ENCODE results near the gene GPR3. TPM values are rescaled to one million over a fixed set of nuclear protein-coding genes. Genes with fewer than 3 reads are reported as not detected.
A peak's percentile ranks its signal among the peaks of the same experiment; 100 is the strongest.

GPR3 gene
- total RNA-seq, 4 donors from 2014 or later: 0.36 to 0.81 TPM; not detected in 2

DNA sequence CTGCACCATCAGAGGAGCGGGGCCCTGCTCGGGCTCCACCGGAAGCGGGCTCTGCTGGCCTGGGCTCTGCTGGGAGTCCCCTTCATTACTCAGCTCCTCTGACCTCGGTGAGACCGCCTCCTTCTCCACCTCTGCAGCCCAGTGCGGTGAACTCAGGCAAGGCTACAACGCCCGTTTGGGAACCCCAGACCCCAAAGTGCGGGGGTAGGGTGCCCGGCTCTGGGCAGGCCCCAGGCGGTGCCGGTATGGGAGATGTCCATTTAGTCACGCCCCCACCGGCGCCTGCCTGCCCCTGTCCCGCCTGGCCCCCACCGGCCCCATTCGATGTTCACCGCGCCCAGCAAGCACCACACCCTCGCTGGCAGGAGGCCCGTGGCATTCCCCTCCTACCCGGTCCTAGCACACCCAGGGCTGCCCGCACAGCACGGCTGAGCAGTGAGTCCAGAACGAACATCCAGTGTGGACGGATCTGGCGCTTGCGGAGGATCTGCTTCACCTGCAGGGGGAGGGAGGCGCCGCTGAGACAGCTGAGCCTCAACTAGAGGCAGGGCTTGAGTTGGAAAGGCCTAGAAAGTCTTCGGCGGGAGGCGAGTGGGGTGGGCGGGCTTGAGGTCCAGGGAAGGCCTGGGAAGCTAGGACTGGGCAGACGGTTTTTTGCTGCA, 35.7 kb upstream of the GPR3 start:
- DNase-seq (ENCODE audit: low spot score in 2 of 2): no peak
- 89% methylated on average over 9 of the region's 37 CpGs for WGBS
- peak overlapping the region; percentile 25 for H3K4me3 ChIP-seq
- TF ChIP-seq POLR2AphosphoS5 (IDR thresholded peaks at IDR 0.05) (no peak), EP300 (IDR thresholded peaks at IDR 0.05) (no peak), POLR2A (IDR thresholded peaks at IDR 0.05) (no peak)
- TF ChIP-seq, protein P1, sequence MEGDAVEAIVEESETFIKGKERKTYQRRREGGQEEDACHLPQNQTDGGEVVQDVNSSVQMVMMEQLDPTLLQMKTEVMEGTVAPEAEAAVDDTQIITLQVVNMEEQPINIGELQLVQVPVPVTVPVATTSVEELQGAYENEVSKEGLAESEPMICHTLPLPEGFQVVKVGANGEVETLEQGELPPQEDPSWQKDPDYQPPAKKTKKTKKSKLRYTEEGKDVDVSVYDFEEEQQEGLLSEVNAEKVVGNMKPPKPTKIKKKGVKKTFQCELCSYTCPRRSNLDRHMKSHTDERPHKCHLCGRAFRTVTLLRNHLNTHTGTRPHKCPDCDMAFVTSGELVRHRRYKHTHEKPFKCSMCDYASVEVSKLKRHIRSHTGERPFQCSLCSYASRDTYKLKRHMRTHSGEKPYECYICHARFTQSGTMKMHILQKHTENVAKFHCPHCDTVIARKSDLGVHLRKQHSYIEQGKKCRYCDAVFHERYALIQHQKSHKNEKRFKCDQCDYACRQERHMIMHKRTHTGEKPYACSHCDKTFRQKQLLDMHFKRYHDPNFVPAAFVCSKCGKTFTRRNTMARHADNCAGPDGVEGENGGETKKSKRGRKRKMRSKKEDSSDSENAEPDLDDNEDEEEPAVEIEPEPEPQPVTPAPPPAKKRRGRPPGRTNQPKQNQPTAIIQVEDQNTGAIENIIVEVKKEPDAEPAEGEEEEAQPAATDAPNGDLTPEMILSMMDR (IDR thresholded peaks at IDR 0.05): no peak
- H3K27me3 ChIP-seq: no peaks in the 10 kb centered on the region
- H3K4me1 ChIP-seq: peaks cover 32% of the 10 kb centered on the region
- H3K9me3 ChIP-seq: no peaks in the 10 kb centered on the region
- peak overlapping the region; percentile 50 for H3K27ac ChIP-seq
- H3K36me3 ChIP-seq: peaks cover 85% of the 10 kb centered on the region

DNA sequence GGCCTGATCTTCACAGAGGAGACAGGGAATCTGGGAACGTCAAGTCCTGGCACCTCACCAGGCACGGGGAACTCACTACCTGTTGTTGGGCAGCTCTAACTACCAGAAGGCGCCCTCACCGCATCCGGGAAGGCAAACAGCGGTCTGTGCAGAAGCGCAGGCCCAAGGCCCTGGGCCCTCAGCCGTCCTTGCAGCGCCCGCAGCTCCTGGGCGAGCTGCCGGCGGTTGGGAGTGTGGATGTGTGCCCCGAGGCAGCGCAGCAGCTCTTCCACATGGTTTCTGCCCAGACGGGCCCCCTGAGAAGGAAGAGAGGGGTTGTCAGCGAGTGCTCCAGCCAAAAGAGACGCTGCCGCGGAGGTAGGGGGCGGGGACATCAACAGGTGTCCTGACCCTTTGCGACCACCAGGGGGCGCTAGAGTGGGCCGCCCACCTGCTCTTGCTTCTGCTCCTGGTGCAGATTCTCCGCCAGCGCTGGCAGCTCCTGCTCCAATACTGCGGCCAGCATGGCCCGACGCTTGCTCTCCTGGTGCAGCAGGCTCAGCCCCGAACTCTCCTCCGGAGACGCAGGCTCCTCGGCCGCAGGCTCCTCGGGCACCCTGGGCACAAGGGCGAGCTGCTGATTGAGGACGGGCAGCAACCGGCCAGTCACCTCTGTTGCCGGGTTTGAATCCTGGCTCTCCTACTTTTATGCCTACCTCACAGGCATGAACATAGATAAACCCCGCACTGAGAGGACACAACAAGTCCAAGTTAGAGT, 35.0 kb upstream of the GPR3 start:
- Histone ChIP-seq H3K27ac (peak overlapping the region; percentile 50), H3K4me1 (peaks cover 32% of the 10 kb centered on the region), H3K9me3 (no peaks in the 10 kb centered on the region), H3K4me3 (peak overlapping the region; percentile 25), H3K36me3 (peaks cover 92% of the 10 kb centered on the region), H3K27me3 (no peaks in the 10 kb centered on the region)
- TF ChIP-seq, protein P1 (IDR thresholded peaks at IDR 0.05): peak; percentile 92 to 97
- TF ChIP-seq EP300 (IDR thresholded peaks at IDR 0.05): no peak
- DNase-seq (ENCODE audit: low spot score in 2 of 2): no peak
- WGBS: 39% methylated on average over 22 of the region's 40 CpGs

DNA sequence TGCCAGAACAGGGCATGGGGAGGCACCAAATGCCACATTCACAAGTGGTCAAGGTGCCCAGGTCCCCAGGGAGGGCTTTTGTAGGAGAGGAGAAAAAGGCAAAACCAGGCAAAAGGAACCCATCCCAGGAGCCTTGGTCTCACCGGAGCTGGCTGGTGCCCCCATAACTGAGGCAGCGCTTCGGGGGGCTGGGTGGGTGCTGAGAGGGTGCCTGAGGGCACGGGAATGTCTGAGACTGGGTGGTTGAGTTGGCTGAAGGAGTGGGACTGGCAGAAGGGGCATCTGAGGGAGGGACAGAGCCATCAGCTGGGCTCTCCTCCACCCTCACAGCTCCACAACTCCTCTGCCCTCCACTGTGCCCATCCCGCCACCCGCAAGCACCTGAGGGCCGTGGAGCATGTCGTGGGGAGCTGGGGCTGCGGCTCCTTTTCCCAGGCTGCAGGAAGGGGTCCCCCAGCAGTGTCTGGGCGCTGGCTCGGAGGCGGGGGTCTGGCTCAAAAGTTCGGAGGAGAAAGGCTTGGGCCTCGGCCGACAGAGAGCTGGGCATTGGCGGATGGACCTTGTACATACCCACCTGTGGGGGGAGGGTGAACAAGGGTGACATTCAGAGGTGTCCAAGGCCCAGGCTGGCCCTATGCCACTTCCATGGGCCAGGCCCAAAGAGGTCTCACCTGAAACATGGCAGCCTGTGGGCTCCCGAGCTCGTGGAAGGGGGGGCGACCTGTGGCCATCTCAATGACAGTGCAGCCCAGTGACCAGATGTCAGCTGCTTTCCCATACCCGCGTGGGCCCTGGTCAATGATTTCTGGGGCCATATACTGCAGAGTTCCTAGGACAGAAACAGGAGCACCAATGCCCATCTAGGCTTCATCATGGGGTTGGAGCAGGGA, 34.1 kb upstream of the GPR3 start:
- H3K4me3 ChIP-seq: no peak overlapping the region
- no peak for TF ChIP-seq EP300 (IDR thresholded peaks at IDR 0.05)
- no peak for TF ChIP-seq POLR2AphosphoS5 (IDR thresholded peaks at IDR 0.05)
- TF ChIP-seq, protein P1 (IDR thresholded peaks at IDR 0.05): no peak
- no peak for TF ChIP-seq POLR2A (IDR thresholded peaks at IDR 0.05)
- H3K9me3 ChIP-seq: no peaks in the 10 kb centered on the region
- H3K4me1 ChIP-seq: peaks cover 32% of the 10 kb centered on the region
- 94% methylated on average over 15 of the region's 21 CpGs for WGBS
- peaks cover 97% of the 10 kb centered on the region for H3K36me3 ChIP-seq
- DNase-seq (ENCODE audit: low spot score in 2 of 2): no peak
- no peak overlapping the region for H3K27ac ChIP-seq
- H3K27me3 ChIP-seq: no peaks in the 10 kb centered on the region

DNA sequence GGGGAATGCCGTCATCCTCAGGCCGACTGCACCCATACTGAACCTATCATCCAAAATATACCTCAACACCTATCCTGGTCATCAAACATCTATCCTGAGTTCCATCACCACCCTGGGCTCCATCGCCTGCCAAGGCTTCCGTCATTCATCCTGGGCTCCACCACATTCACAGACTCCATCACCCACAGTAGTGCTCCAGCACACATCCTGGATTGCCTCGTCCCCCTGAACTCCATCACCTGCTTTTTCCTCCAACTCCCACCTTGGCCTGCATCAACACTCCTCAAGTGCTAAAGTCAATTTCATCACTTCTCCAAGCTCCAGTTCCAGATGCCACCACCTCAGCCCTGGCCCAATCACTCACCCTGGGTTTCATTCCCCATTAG, 33.5 kb upstream of the GPR3 start:
- peaks cover 97% of the 10 kb centered on the region for H3K36me3 ChIP-seq
- no peak for DNase-seq (ENCODE audit: low spot score in 2 of 2)
- no peak overlapping the region for H3K27ac ChIP-seq
- no peak overlapping the region for H3K4me3 ChIP-seq
- H3K9me3 ChIP-seq: no peaks in the 10 kb centered on the region
- H3K4me1 ChIP-seq: peaks cover 37% of the 10 kb centered on the region
- H3K27me3 ChIP-seq: no peaks in the 10 kb centered on the region
- WGBS: 92% methylated on average over 5 of the region's 5 CpGs
- TF ChIP-seq EP300 (IDR thresholded peaks at IDR 0.05): no peak
- TF ChIP-seq, protein P1 (IDR thresholded peaks at IDR 0.05): no peak
- no peak for TF ChIP-seq POLR2AphosphoS5 (IDR thresholded peaks at IDR 0.05)

DNA sequence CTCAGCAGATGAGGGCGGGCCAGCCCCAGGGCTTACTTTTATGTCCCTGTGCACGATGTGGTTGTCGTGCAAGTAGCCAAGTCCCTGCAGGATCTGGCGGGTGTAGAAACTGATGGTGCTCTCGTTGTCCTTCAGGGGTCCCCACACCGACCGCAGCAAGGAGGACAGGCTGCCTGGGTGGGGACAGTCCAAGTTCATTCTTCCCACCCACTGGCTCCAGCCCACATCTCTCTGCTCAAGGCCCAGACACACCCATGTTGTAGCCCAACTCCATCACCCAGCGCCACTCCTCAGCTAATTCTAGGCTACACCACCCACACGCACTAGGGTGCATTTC, 32.6 kb upstream of the GPR3 start:
- H3K4me3 ChIP-seq: no peak overlapping the region
- no peaks in the 10 kb centered on the region for H3K9me3 ChIP-seq
- H3K27ac ChIP-seq: no peak overlapping the region
- H3K27me3 ChIP-seq: no peaks in the 10 kb centered on the region
- TF ChIP-seq POLR2A (IDR thresholded peaks at IDR 0.05): no peak
- no peak for TF ChIP-seq EP300 (IDR thresholded peaks at IDR 0.05)
- TF ChIP-seq, protein P1 (IDR thresholded peaks at IDR 0.05): no peak
- TF ChIP-seq POLR2AphosphoS5 (IDR thresholded peaks at IDR 0.05): no peak
- DNase-seq (ENCODE audit: low spot score in 2 of 2): no peak
- H3K4me1 ChIP-seq: peaks cover 46% of the 10 kb centered on the region
- 69% methylated on average over 3 of the region's 9 CpGs for WGBS
- peaks cover 96% of the 10 kb centered on the region for H3K36me3 ChIP-seq
